Choroid plexus epithelial cell (primary cell): ENCODE data around the gene PAIP2.

ENCODE experiments used
- DNase-seq: peaks from one replicate; pipeline ENCODE4 v3.0.0-alpha.2; 2010; ENCODE audit warnings: low read depth
- H3K4me3 ChIP-seq: 2 replicates; pipeline ENCODE4 v1.5.1; 2011; ENCODE audit warnings: low read depth, mild to moderate bottlenecking, control low read depth, low read length, moderate library complexity
- TF ChIP-seq, protein P1 (sequence below): conservative IDR thresholded peaks from 2 replicates; pipeline ENCODE4 v1.5.1; 2011; ENCODE audit warnings: low read depth, mild to moderate bottlenecking, control low read depth, inconsistent platforms, low read length, moderate library complexity

Gene PAIP2

DNA sequence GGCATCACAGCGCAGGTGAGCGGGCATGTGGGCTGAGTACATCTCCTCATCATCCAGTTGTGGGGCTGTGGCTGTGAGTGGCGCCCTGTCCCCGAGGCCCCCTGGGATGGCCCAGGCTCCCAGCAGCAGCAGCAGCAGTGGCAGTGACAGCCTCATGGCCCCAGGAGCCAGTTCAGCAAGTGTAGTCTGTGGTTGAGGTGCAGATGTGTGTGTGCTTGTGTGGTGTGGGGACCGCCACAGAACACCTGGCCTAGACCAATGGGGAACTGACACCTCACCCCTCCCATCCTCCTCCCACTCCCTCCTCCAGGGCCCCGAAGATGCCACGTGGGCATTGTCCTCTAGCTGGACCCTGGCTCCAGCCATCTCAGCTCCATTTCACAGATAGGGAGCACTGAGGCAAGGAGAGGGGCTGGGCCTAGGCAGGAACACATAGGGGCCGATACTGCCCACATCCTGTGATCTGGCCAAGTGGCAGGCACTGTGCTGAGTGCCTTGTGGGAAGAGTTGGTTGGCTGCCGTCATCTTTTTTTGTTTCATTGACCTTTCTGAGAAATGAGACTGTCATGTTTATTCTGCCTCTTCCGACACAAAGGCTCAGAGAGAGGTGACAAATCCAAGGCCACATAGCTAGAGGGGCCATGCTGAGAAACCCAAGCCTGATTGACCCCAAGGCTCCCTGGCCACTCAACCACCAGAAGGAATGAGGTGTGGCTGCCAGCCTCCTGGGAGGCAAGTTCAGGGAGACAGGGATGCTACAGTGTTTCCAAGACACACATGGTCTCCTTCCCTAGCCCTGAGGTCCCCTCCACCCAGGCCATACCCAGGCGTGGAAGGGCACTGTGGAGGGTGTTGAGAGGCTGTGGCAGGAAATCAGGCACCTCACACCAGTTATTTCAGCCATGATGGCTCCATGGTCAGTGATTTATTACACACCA is 48.3 kb downstream of the PAIP2 start, which contains the start of gene MZB1:
MZB1 (minus strand) TSS at position 213 of the 938 bp plus-strand sequence; CDS start at position 156, 57 bp downstream.
- no peak within 1 kb of the TSS for H3K4me3 ChIP-seq
- TF ChIP-seq, protein P1, sequence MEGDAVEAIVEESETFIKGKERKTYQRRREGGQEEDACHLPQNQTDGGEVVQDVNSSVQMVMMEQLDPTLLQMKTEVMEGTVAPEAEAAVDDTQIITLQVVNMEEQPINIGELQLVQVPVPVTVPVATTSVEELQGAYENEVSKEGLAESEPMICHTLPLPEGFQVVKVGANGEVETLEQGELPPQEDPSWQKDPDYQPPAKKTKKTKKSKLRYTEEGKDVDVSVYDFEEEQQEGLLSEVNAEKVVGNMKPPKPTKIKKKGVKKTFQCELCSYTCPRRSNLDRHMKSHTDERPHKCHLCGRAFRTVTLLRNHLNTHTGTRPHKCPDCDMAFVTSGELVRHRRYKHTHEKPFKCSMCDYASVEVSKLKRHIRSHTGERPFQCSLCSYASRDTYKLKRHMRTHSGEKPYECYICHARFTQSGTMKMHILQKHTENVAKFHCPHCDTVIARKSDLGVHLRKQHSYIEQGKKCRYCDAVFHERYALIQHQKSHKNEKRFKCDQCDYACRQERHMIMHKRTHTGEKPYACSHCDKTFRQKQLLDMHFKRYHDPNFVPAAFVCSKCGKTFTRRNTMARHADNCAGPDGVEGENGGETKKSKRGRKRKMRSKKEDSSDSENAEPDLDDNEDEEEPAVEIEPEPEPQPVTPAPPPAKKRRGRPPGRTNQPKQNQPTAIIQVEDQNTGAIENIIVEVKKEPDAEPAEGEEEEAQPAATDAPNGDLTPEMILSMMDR = no peak
- no peak for DNase-seq

DNA sequence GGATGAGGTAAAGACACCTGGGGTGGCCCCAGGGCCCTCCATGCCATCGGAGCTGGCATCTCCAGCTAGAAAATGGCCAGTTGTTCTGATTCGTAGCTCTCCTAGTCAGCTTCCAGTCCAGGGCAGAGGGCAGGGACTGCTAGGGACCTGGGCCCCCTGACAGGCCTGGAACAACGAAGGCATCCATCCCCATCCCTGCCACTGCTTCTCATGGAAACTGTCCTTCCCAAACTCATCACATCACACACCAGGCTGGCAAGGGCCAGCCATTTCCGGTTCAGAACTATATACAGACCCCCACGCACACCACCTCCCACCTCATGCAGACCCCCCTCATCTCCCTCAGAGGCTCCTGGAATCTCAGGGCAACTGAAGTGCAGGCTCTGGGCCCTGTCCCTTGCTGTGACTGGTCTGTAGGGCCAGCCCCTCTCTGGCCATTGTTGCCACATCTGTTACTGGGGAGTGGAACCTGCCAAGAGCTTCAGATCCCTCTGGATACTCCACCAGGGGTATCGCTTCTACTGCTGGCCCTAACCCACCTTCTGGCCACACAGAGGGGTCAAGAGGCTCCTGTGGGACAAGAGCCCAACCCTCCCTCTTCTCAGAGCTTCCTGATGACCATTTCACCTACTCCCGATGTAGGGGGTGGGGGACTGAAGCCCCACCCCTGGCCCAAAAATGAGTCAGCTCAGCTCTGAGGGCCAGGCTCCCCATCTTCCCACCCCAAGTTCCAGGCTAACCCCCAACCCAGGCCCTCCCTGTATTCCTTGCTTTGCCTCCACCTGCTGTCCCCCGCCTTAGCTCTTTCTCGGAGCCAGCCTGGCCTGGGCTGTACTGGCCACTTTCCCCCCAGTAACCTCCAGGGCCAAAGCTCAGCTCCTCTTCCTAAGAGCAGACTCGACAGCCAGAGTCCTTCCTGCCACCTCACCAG is 49.2 kb downstream of the PAIP2 start:
- TF ChIP-seq, protein P1 = no peak
- no peak overlapping the region for H3K4me3 ChIP-seq
- DNase-seq = no peak

DNA sequence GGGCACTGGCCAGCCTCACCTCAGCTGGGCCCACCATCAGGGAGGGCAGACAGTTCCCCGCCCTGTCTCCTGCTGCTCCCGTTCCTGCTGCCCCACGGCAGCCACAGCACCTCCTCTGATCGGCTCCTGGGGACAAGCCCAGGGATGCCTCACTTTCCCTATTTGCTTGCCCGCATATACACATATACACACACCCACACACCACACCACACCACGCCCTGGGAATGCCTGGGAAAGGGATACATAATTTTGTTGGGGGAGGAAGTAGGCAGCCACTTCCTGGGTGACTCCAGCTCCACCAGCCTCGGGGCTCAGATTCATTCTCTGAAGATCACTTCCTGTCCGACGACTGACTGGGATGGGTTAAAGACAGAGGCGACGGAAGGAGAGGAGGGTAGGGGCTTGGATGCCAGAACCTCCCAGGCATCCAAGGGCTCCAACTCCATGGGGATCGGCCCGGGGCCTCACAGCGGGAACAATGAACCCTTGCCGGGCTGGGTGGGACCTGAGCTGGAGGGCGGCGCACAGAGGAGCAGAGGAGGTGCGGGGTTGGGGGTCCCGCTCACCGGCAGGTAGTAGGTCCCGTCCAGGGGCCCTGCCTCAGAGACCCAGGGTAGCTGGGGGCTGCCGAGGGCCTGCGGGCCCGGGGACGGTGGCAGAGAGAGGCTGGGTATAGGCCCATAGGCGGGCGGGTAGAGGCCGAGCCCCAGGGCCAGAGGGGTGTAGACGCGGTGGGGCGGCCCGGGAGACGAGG is 50.1 kb downstream of the PAIP2 start:
- peak overlapping the region; percentile 59 for H3K4me3 ChIP-seq
- no peak for DNase-seq
- TF ChIP-seq, protein P1 = no peak

DNA sequence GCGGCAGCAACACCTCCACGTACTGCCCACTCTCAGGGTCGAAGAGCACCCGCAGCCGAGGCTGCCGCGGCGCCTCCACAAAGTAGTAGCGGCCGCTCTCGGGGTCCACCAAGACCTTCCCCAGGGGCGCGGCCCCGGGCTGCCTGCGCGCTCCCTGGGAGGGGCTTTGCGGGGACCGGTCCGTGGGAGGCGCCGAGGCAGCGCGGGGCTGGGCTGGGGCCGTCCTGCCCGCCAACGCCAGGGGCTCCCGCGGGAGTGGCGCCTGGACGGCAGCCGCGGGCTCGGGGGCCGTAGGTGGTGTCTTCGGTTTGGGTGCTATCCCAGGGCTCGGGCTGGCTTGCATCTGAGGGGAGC is 50.6 kb downstream of the PAIP2 start:
- H3K4me3 ChIP-seq = peak overlapping the region; percentile 59
- DNase-seq = no peak
- TF ChIP-seq, protein P1 = no peak

DNA sequence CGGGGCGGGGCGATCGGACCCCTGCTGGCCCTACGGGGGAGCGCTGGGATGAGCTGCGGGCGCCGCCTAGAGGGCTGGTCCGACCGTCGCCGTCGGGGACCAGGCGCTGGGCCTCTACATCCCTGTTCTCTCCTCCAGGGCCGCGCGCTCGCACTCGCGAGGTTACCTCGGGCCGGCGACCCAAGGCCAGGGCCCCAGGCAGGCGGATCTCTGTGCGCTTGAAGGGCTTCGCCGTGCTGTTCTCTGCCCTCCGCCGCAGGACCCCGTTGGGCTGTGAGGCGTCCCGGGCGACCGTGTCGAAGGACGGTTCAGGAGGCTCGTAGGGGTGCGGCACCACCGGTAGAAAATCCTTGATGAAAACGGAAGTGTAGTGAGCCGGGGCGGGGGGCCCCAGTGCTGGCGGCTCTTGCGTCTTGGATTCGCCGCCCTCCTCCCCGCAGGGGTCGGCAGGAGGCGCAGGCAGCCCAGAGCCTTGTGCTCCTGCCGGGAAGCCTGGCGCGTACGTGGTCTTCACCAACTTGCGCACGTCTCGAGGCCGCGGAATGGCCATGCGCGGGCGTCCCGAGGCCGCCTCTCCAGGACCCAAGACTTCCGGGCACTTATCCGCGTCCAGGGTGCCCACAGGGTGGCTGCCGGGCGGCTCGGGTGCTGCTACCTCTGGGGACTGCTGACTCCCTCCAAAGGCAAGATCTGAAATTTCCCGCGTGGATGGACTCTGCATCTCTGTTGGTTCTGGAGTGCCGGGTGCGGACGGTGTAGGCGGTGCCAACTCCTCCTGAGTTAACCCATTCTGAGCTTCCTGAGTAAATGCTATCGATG is 51.2 kb downstream of the PAIP2 start:
- DNase-seq = peak; percentile 76
- peak overlapping the region; percentile 59 for H3K4me3 ChIP-seq
- TF ChIP-seq, protein P1 = peak; percentile 64
